Left lung (tissue), 10 donors: ENCODE measurements around the gene CAMTA1. TPM values are rescaled to one million over a fixed set of nuclear protein-coding genes. Genes with fewer than 3 reads are reported as not detected.
"Not testable (repeated sequence)": the region's sequence is repeated elsewhere in the genome, so short reads cannot be mapped to it uniquely, and the experiment has no call there.

ENCODE experiments used
- ATAC-seq: fragments of 200-7000 bp; cut with Tn5 transposase; one replicate; pipeline ENCODE4 v1.9.1; 2020; ENCODE audit warnings: moderate library complexity
- DNase-seq, 4 donors: peaks; one replicate each; pipeline ENCODE4 v3.0.0-alpha.2; 2013 to 2020
- H3K27ac ChIP-seq, 2 donors: fragments of 200-600 bp; sonication (generic) in 1 of 2; one replicate each; pipeline versions ENCODE4 v1.5.0 to v1.8.0; 2020 to 2021
- H3K27me3 ChIP-seq, 2 donors: fragments of 200-600 bp; sonication (generic) in 1 of 2; one replicate each; pipeline versions ENCODE4 v1.5.0 to v1.8.0; 2020 to 2021
- H3K36me3 ChIP-seq, 2 donors: fragments of 200-600 bp; sonication (generic) in 1 of 2; one replicate each; pipeline versions ENCODE4 v1.5.0 to v1.8.0; 2020 to 2021
- H3K4me1 ChIP-seq, 2 donors: fragments of 200-600 bp; one replicate each; pipeline ENCODE4 v1.8.0; 2021
- H3K4me3 ChIP-seq, 2 donors: fragments of 200-600 bp; sonication (generic) in 1 of 2; one replicate each; pipeline versions ENCODE4 v1.5.0 to v1.8.0; 2020 to 2021; ENCODE audit warnings: mild to moderate bottlenecking in 1 of 2
- H3K9me3 ChIP-seq, 2 donors: fragments of 200-600 bp; sonication (generic) in 1 of 2; one replicate each; pipeline versions ENCODE4 v1.5.0 to v1.8.0; 2020 to 2021
- intact Hi-C, 2 donors: fragments of 100-400 bp; cut with DNase I; formaldehyde crosslinking; loops; one replicate each; pipeline versions ENCODE4 v1.11.2 to v1.14.2; 2022
- polyA plus RNA-seq, 6 donors: library from polyadenylated mRNA; unstranded; fragments of 120-200 nt; gene quantifications; one replicate each; pipeline ENCODE4 v1.2.1, GENCODE V29; 2013; ENCODE audit not compliant: insufficient read length in 6 of 6
- total RNA-seq, 2 donors: library from RNA; stranded (reverse); fragmentation: NEBNext Ultra II Directional; extraction: Animal tissue kit (Norgen Biotek cat#: 25700); gene quantifications; one replicate each; pipeline ENCODE4 v1.2.1, GENCODE V29; 2021
- TF ChIP-seq, protein P1 (sequence below), 2 donors: fragments of 200-600 bp; sonication (generic) in 1 of 2; IDR thresholded peaks; one replicate each; pipeline versions ENCODE4 v1.5.0 to v1.8.0; 2021; ENCODE audit warnings: antibody characterized with exemption in 2 of 2
- donor health status: DM: no; HTN: yes; CAD: no.
- donor health status: DM: no; HTN: no; CAD: no.

The CAMTA1 gene
- total and polyA plus RNA-seq, 8 donors = 42.7 to 69.1 (median 49.4) TPM

DNA sequence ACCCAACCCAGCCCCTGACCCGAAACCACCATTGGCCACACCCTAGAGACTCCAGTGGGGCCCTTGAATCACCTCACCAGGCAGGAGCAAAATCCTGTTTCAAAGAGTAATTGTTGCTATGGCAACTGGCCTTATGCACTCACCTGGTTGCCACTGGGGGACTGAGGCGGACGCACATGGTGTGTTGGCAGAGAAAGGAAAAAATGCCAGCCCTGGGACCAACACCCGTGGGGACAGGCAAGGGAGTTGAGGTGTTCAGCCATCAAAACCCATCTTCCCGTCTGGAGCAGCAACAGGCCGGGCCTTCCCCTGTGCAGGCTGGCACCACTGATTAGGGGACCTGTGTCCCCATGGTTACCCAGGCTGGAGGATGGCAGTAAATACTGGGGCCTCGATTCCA is 590.1 kb downstream of the CAMTA1 start:
- Histone ChIP-seq H3K4me3 (no peak overlapping the region), H3K27me3 (peaks cover 0 to 13% of the 10 kb centered on the region in 2 donors), H3K4me1 (no peaks in the 10 kb centered on the region), H3K9me3 (no peaks in the 10 kb centered on the region), H3K36me3 (no peaks in the 10 kb centered on the region), H3K27ac (no peak overlapping the region)
- ATAC-seq (no peak), DNase-seq (no peak)
- intact Hi-C loops = no loop called here
- TF ChIP-seq, protein P1, sequence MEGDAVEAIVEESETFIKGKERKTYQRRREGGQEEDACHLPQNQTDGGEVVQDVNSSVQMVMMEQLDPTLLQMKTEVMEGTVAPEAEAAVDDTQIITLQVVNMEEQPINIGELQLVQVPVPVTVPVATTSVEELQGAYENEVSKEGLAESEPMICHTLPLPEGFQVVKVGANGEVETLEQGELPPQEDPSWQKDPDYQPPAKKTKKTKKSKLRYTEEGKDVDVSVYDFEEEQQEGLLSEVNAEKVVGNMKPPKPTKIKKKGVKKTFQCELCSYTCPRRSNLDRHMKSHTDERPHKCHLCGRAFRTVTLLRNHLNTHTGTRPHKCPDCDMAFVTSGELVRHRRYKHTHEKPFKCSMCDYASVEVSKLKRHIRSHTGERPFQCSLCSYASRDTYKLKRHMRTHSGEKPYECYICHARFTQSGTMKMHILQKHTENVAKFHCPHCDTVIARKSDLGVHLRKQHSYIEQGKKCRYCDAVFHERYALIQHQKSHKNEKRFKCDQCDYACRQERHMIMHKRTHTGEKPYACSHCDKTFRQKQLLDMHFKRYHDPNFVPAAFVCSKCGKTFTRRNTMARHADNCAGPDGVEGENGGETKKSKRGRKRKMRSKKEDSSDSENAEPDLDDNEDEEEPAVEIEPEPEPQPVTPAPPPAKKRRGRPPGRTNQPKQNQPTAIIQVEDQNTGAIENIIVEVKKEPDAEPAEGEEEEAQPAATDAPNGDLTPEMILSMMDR (IDR thresholded peaks at IDR 0.05) = no peak

DNA sequence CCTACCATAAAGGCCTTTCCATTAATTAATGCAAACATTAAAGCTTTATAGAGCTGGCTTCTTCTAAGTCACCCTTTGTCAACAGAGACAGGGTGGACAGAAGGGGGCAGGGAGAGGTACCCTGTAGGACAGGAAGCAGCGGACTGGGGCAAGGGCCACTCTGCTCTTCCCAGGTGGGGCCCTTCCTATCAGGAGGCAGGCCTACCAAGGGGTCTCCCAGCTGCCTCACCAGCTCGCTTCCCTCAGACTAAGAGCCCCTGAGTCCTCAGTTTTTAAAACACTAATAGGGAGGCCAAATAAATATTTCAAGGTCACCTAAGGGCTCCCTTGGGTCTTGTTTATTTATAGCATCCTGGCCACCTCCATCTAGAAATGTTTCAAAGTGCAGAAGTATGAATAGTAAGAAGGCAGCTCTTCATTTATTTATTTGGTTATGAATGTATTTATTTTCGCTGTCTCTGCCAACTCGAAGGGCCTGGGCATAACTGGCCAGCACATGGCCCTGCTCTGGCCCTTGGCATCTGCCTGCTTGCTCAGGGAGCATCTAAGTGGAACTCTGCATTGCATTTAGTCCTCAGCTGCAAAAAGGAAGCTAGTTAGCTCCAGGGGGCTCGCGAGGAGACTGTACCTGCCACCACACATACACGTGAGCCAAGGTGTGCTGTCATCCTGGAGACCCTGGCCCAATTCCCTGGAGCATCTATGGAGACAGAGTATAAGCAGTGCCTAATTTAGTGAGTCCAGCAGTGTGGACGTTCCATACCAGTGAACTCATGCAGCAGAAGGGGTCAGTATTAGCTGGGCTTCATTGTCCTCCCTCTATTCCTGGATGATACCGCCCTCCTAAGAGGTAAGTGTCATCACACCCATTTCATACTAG is 590.8 kb downstream of the CAMTA1 start:
- H3K9me3 ChIP-seq = no peaks in the 10 kb centered on the region

DNA sequence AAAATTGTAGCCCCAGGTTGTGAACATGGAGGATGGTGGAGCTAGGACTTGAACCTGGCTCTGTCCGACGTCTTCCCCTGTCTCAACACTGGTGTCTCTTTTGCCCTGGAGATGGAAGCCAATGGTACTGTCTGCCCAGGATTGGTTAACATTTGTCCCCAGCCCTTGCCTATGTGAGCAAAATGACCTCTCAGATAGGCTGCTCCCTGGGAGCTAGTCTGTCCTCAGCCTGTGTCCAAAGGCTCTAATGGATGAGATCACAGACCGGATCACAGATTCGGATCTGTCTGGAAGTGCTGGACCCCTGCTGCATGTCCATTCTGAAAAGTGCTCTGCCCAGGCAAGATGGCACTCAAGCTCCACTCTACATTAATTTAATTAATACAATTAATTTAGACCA is 591.4 kb downstream of the CAMTA1 start:
- Histone ChIP-seq H3K4me3 (no peak overlapping the region), H3K27me3 (peaks cover 0 to 13% of the 10 kb centered on the region in 2 donors), H3K4me1 (no peaks in the 10 kb centered on the region), H3K9me3 (no peaks in the 10 kb centered on the region), H3K27ac (no peak overlapping the region), H3K36me3 (no peaks in the 10 kb centered on the region)
- DNase-seq = no peak
- intact Hi-C loops = no loop called here
- TF ChIP-seq, protein P1 (IDR thresholded peaks at IDR 0.05) = no peak
- no peak for ATAC-seq

More for the DNA sequence above, 590.8 kb downstream of the CAMTA1 start:
- intact Hi-C loops = no loop called here
- Histone ChIP-seq H3K27ac (no peak overlapping the region), H3K4me1 (no peaks in the 10 kb centered on the region), H3K4me3 (no peak overlapping the region), H3K36me3 (no peaks in the 10 kb centered on the region), H3K27me3 (peaks cover 0 to 13% of the 10 kb centered on the region in 2 donors)
- TF ChIP-seq, protein P1 (IDR thresholded peaks at IDR 0.05) = no peak
- ATAC-seq (no peak), DNase-seq (no peak)

DNA sequence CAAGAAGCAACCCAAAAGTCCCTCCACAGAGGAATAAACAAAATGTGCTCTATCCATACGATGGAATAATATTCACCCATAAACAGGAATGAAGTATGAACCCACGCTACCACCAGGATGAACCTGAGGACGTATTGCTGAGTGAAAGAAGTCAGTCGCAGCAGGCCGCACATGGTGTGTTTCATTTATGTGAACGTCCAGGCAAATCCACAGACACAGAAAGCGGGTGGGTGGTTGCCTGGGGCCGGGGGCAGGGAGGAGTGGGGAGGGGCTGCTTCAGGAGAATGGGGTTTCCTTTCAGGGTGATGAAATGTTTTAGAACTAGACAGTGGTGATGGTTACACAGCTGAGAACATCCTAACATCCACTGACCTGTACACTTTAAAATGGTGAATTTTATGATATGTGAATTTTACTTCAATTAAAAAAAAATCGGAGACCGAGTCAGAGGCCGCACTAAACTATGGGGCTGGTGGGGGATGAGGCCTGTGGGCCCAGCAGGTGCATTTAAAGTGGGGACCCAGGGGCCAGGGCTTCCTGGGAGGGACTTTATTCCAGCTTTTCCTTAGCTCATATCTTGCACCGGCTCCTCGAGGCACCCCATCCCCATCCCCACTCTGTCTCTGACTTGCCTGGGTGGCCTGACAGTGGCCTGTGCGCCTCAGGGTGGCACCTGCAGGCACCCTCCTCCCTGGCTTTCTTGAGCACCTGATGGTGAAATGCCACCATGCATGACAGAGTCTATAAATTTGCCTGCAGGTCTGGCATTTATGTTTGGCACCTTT is 593.3 kb downstream of the CAMTA1 start:
- H3K4me3 ChIP-seq = no peak overlapping the region
- intact Hi-C loops = no loop called here
- TF ChIP-seq, protein P1 (IDR thresholded peaks at IDR 0.05) = no peak
- no peak overlapping the region for H3K27ac ChIP-seq
- H3K36me3 ChIP-seq = no peaks in the 10 kb centered on the region
- H3K9me3 ChIP-seq = no peaks in the 10 kb centered on the region
- ATAC-seq = no peak
- no peaks in the 10 kb centered on the region for H3K4me1 ChIP-seq
- H3K27me3 ChIP-seq = peaks cover 0 to 13% of the 10 kb centered on the region in 2 donors
- DNase-seq = peak in 1 of 4 donors; percentile 17

DNA sequence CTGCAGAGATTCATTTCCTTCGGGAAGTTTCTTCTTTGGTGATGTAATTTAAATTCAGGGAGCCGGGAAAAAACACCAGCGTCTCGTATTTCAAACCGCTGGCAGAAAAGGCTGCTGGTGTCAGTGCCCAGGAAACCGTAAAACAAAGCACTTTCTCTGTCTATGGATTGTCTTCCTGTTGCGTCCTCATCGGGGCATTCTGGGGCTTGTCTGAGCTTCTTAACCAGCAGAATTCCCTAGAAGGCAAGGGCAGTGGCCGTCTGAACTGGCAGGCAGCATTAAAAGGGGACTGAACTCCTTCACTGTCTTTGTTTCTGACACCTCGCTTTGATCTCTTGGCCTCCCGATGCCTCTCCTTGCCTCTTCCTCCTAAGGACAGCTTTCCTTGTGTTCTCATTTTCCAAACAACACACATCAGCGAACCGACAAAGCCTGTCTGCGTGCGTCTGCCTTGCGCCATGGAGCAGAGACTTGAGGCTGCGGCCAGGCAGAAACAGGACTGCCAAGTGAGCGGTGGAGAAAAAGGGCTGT is 594.3 kb downstream of the CAMTA1 start:
- no peak overlapping the region for H3K27ac ChIP-seq
- DNase-seq (peak in 2 of 4 donors; percentile 29 to 33), ATAC-seq (no peak)
- intact Hi-C loops = no loop called here
- H3K27me3 ChIP-seq = peaks cover 0 to 13% of the 10 kb centered on the region in 2 donors
- H3K36me3 ChIP-seq = no peaks in the 10 kb centered on the region
- no peaks in the 10 kb centered on the region for H3K9me3 ChIP-seq
- H3K4me1 ChIP-seq = no peaks in the 10 kb centered on the region
- H3K4me3 ChIP-seq = no peak overlapping the region
- TF ChIP-seq, protein P1 (IDR thresholded peaks at IDR 0.05) = no peak

DNA sequence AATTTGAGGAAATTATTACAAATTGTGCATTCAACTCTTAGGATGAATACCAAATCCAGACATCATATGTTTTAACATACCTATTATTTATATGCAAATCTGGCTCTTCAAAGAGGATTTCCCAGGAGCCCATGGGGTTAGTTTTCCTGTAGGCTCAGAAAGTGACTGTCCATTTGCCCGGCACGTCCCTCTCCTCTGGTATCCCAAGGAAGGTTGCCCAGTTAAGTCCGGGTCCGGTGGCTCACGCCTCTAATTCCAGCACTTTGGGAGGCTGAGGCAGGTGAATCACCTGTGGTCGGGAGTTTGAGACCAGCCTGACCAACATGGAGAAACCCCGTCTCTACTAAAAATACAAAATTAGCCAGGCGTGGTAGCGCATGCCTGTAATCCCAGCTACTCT is 594.8 kb downstream of the CAMTA1 start:
- intact Hi-C loops, H3K36me3 ChIP-seq, H3K4me3 ChIP-seq, DNase-seq, H3K4me1 ChIP-seq, H3K9me3 ChIP-seq, H3K27ac ChIP-seq, ATAC-seq: not testable (repeated sequence)
- H3K27me3 ChIP-seq = peaks cover 0 to 13% of the 10 kb centered on the region in 2 donors
